GM21717 (cell line): ENCODE measurements around the gene ME2.
"Not testable (repeated sequence)": the region's sequence is repeated elsewhere in the genome, so short reads cannot be mapped to it uniquely, and the experiment has no call there.

Experiments
- ATAC-seq: cut with Tn5 transposase; IDR thresholded peaks from one replicate; pipeline ENCODE4 v1.9.1; 2021; ENCODE audit warnings: mild to moderate bottlenecking, moderate library complexity; ENCODE audit not compliant: unreplicated experiment

Gene ME2

DNA sequence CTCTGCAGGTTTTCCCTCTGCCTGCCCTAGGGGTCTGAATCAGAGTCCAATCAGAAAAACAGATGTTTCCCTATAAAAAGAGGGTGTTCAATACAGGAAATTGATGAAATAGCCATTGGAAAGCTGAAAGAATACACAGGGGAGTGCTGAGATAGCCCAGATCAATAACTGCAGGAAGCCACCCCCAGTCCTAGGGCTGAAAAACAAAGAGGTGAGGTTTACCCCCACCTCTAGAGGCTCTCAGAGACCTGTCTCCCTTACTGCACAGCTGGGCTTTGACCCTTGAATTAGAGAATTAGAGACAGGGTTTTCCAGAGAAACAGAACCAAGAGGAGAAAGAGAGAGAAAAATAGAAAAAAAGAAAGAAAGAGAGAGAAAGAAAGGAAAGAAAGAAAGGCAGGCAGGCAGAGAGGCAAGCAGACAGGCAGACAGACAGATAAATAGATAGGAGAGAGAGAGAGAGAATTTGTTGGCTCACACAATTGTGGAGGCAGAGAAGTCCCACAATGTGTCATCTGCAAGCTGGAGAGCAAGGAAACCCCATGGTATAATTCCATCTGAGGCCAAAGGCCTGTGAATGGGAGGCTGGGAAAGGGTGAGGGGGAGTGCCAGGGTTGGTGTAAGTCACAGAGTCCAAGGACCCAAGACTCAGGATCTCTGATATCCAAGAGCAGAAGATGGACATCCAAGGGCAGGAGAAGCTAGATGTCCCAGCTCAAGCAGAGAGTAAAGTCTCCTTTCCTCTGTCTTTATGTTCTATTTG, 18.9 kb upstream of the ME2 start:
- no peak for ATAC-seq

DNA sequence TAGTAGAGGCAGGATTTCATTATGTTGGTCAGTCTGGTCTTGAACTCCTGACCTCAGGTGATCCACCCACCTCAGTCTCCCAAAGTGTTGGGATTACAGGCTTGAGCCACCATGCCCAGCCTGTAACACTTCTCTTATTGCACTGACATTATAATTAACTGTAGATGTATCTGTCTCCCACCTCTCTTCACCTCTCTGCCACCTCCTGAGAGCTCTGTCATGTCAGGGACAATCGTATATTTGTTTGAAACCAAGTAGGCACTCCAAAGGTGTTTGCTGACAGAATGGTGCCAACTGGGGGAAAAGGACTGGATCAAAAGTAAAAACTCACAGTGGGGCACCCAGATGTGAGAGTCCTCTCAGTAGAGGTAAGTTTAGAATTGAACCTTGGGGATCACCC, 17.3 kb upstream of the ME2 start:
- no peak for ATAC-seq

DNA sequence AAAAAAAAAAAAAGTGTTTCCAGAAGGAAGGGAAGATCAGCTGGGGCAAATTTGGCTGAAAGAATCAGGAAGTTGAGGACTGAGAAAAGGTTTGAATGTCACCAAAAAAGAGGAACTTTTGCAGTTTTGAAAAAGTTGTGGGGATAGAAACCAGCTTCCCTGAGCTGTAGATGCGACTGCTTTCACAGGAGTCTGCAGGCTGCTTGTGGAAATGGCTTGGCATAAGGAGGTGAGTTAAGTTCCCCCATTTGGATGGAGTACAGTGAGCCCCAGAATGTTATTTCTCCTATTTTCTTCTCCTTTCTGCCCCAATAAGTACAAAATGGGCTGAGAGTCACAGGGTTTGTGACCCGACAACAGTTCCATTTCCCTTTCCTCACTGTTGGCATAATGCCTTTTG, 16.5 kb upstream of the ME2 start:
- no peak for ATAC-seq

DNA sequence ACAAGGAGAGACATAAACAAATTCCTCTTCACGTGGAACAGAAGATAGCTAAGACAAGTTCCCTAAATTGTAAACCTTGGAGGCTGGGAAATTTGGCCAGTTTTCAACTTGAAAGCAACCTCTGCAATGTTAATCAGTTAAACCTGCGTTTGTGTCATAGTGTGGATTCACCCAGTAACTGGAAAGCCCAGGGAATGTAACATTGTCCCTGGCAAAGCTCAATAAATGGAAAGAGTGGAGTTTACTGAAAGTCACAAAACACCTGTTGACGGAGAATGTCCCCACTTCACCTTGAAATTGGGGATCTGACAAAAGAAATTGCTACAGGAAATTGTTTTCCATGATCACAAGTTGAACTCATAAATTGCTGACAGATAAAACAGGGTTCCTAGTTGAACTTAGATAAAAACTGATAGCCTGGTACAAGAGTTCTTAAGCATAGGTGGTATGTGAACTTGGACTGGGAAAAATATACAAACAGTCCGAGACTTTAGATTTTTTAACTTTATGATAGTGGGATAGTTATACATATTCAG, 15.0 kb upstream of the ME2 start:
- ATAC-seq, result no peak

DNA sequence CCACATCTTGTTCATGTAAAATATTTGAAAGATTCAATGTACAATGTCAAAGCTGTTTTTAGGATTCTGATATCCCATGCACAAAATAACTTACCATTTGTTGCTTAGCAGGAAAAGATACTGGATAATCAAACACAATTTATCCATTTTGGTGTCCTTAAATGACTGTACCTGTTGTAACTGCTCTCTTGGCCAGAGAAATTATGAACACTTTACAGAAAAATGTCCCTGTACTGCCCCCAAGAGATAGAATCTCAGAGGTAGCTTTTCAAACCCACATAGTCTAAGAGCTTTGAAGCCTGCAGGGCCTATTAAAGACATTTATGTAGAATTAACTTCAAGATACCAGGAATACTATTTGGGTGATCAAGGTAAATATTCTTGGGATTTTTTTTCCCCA, 12.2 kb upstream of the ME2 start:
- ATAC-seq, result no peak

DNA sequence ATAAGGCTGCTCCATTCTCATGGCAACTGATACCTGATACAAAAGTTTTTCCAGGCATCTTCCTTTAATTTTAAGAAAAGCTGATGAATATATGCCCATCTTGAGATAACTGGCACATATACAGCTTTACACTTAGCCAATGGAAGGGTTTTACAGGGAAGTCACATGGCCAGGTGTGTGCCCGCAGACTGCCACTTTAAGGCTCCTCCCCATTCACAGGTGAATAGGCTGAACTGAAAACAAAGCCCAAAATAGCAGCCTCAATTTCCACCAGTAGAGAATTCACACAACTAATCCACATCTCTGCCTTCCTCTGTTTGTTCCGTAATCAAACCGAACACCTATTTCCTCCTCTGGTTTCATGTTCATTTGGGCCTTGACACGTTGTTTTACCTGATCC, 9.8 kb upstream of the ME2 start:
- ATAC-seq, result no peak

DNA sequence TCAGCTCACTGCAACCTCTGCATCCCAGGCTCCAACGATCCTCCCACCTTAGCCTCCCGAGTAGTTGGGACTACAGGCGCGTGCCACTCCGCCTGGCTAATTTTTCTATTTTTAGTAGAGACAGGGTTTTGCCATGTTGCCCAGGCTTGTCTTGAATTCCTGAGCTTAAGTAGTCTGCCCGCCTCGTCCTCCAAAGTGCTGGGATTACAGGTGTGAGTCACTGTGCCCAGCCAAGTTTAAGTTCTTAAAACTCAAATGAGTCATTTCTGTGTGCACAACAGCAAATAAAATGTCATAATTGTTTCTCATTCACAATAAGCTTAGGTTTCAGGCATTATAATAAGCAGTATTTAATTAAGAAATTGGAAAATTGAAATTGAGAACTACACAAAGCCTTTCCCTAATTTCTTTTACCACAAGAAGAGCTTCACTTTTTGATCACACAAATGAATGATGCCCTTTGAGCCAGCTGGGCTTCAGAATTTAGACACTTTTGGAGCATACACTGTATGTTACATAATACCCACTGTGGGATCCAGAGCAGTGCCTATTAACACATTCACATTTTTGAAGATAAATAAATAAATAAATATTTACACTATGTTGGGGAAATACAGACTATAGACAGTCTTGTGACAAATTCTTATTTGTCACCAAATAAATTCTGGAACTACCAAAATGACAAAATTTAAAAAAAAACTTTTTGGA, 8.6 kb upstream of the ME2 start:
- ATAC-seq, result no peak

DNA sequence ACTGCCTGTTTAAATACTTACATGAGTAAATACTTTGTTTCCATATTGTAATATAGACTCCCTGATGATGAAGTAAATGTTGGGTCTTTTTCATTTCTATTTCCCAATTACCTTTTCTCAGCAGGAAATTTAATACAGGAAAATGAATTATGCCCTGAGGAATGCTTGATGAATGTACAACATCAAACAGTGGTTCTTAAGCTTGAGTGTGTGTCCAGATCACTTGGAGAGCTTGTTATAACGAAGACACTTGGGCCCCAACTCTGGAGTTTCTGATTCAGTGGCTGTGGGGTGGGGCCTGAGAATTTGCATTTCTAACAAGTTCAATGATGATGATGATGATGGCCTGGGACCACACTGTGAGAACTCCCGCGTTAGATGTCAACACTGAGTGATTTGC, 7.1 kb upstream of the ME2 start:
- no peak for ATAC-seq

DNA sequence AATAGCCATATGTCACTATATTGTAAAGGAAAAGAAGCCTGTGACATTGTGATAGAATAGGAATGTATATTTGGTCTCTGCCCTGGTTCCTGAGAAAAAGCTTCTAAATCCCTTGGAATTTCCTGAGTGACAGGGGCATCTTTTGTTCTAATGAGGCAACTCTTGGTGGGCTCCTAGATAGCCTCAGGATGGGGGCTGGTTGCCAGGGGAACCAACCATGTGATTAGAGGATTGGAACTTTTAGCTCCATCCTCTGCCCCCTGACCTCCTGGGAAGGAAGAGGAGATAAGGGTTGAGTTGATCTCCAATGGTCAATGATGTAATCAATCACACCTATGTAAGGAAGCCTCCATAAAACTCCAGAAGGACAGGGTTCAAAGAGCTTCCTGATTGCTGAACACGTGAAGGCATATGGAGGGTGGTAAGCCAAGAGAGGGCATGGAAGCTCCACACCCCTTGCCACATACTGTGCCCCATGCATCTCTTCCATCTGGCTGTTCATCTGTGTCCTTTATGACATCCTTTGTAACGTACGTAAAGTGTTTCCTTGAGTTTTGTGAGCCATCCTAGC, 2.9 kb upstream of the ME2 start:
- no peak for ATAC-seq

DNA sequence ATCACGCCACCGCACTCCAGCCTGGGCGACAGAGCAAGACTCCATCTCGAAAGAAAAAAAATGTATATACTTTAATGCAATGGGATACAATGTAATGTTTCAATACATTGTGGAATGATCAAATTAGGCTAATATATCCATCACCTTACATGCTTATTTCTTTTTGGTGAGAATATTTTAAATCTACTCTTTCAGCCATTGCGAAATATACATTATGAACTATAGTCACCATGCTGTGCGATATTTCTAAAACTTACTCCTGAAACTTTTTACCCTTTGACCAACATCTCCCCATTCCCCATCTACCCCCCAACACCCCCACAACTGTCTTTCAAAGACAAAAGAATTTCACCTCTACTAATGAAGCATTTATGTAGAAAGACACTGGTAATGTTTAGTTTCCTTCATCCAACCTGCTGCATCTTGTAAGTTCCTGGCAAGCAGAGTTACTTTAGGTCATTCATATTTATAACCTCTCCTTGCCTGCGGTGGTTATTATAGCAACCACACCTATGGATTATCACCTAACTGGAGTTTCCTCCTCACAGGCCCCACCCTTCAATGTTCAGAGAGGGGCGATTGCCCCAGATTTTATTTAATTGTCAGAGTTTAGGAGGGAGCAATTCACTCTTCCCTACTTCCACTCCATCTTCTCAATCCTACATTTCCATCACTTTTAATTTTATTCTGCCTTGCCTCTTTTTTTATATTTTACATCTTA, 1.2 kb upstream of the ME2 start:
- ATAC-seq, result no peak

DNA sequence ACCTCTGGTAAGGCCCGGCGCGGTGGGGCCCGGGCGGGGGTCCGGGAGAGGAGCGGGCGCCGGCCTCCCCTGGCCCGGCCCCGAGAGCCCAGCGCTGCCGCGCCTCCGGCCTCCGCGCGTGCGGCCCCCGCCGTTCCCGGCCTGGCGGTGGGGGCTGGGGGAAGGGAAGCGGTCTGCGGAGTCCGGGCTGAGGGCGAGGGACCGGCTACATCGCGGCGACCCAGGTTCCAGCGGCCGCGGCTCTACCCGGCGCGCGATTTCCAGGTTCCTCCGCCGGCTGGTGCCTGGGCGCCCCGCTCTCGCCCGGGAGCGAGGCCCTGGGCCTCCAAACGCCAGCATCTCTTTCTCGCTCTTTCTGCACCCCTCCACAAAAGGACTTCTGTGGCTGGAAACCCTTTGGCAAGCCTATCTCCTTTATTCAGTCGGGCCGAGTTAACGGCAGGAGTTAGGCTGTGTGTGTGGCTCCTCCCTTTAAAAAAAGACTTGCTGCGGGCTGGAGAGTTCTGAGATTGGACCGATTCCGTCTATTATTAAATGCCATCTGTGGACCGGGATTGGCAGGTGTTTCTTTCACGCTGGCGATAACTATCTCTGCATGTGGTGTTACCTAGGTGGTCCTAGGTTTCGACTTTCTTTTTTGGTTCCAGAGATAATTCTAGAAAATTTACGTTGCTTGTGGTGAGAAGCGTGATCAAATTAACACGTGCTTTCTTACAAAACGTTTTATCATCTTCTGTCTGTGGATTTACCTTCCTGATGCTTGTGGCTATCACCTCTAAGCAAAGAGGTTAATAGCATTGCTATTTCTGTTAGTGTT, 592 bp downstream of the ME2 start:
- peak; percentile 19 for ATAC-seq

DNA sequence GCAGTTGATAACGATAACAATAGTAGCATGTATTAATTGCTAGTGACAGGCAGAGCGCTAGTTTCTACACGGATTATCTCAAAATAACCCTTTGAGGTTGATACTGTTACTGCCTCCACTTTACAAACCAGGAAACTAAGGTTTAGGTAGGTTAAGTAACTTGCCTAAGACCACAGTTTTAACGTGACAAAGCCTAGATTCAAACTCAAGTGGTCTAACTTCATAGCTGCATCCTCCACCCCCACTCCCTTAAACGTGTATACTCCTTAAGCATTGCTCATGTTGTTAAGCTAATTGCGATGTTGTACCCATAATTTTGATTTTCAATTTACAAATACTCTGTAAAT, 1.2 kb downstream of the ME2 start:
- ATAC-seq, result no peak

DNA sequence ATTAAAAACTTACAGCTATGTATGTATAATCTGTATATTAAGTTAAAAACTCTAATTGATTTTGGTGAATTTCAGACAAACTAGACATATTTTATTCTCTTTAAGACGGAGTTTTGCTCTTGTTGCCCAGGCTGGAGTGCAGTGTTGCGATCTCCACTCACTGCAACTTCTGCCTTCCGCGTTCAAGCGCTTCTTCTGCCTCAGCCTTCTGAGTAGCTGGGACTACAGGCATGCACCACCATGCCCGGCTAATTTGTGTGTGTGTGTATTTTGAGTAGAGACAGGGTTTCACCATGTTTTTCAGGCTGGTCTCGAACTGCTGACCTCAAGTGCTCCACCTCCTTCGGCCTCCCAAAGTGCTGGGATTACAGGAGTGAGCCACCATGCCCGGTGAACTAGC, 2.0 kb downstream of the ME2 start:
- ATAC-seq, result not testable (repeated sequence)

DNA sequence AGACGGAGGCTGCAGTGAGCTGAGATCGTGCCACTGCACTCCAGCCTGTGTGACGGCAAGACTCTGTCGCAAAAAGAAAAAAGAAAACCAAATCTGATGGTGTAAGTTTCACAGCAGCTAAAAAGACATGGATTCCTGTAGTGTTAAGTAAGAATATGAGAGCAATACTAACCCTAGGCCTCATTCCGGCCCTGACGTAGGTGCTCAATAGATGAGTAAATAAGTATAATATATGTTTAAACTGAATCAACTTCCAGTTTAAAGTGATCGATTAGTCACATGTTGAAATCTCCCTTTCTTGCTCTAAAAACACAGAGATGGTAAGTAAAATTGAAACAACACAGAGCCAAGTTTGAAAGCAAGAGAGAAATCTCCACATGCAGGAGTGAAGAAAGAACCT, 8.0 kb downstream of the ME2 start:
- no peak for ATAC-seq

DNA sequence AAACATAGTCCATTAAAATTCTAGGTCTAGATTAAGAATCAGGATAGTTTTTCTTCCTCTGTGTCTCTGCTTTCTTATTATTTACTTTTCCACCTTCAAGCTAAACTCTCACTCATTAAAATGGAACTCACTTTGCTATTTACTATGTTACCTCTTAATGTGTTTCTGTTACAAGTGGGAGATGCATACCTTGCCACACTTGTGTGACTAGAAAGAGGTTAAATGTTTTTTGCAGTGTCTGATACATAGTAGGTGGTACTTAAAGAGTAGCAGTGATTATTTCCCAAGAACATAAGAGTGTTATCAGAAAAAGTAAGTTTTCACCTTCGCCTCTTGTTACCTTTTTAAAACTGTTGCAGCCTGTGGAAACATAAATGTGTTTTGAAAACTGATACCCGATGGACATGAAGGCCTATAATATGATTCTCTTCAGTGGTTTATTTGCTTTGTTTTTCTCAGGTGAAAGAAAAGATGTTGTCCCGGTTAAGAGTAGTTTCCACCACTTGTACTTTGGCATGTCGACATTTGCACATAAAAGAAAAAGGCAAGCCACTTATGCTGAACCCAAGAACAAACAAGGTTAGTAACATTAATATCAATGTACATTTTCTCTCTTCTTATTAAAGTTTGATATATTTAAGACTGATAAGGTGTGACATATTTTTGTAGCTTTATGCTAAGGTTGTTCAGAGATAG, 16.6 kb downstream of the ME2 start:
- ATAC-seq, result no peak

DNA sequence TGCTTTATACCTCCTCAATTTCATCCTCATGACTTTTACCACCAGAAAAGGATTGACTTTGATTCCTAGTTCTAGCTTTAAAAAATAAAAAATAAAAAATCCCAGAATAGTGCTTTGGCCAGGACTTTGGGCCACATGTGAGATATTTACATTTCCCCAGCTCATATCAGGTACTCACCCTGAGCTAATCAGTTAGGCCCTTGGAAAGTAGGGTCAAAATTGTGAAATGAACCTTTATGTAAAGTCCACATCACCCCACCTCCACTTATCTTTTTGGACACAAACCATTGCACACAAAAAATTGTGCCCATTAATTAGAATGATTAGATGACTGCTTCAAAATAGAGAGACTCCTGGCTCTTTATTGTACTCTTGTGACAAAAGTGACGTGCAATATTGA, 17.2 kb downstream of the ME2 start:
- no peak for ATAC-seq

DNA sequence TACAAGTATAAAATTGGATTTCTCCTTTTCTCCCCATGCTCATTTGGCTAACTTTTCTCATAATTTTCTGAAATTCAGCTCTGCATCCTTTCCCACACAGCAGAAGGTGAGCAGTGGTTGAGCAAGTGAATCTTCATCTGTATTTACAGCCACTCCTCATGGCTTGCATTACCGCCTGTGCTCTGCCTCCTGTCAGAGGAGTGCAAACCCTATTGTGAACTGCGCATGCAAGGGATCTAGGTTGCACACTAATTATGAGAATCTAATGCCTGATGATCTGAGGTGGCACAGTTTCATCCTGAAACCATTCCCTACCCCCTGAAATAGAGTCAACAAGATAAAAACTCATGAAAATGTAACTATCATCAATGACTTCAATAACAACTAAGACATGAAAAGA, 20.0 kb downstream of the ME2 start:
- no peak for ATAC-seq

DNA sequence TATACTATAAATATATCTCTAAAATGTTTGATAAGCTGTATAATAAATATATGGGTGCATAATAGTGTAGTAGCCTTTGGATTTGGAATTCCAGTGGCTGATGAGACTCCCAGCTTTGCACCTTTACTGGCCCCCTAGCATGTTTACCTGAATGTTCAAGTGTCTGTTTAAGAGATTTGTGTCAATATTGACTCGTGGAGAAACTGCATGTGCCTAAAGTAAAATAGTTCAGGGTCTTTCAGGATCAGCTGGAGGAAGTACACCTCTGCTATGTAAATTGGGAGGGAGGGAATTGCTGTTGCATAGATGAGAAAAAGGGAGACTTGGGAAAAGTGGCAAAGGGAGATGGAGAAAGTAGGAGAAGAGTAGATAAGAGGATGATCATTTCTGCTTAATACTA, 23.9 kb downstream of the ME2 start:
- no peak for ATAC-seq

DNA sequence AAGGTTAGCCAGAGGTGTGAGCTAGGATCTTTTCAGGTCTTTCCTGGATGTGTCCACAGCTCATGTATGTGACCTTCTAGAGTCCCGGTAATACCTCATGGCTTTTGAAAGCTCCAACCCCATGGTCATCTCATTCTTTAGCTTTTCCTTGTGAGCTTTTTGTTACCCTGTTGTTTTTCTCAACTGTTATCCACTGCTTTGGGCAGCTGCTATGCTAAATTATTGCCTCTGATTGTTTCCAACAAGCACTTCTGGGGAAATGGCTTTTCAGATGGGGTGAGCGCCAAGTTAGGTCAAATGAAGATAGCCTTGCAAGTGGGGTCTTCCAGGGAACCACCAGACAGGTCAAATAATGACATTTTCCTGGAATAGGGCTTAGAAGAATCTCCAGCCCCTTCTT, 27.9 kb downstream of the ME2 start:
- ATAC-seq, result no peak

DNA sequence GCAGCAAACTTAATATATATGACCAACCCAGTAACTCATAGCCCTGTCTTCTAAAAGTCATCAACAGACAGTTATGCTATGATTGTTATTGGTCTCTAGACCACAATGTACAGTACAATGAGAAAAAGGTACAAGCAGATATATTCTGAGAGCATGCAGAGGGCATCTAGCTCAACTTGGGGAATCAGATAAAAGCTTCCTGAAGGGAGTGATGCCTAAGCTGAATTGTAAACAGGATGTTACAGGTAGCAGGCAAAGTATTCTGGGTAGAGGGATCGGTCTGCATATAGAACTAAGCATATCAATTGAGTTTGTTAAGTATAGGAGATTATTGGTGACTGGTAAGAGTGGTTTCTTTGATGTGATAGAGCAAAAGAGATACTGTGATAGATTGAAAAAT, 30.3 kb downstream of the ME2 start:
- ATAC-seq, result no peak
